Endodermal cell (in vitro differentiated cells): ENCODE measurements around the gene MYRF. TPM values are rescaled to one million over a fixed set of nuclear protein-coding genes. Genes with fewer than 3 reads are reported as not detected.

Experiments
- DNase-seq: peaks from one replicate; pipeline ENCODE4 v3.0.0-alpha.2; 2017
- H3K27ac ChIP-seq: 2 replicates; pipeline ENCODE4 v1.5.1; 2013; ENCODE audit warnings: mild to moderate bottlenecking, low read depth, low read length, moderate library complexity
- H3K27me3 ChIP-seq: 2 replicates; pipeline ENCODE4 v1.6.1; 2013; ENCODE audit warnings: mild to moderate bottlenecking, low read length, moderate library complexity; ENCODE audit not compliant: insufficient read depth, control insufficient read depth, poor library complexity, severe bottlenecking
- H3K36me3 ChIP-seq: 2 replicates; pipeline ENCODE4 v1.7.0; 2013; ENCODE audit warnings: mild to moderate bottlenecking, low read length, moderate library complexity; ENCODE audit not compliant: control insufficient read depth, insufficient read depth
- H3K4me1 ChIP-seq: one replicate; pipeline ENCODE4 v1.7.0; 2013; ENCODE audit warnings: low read length; ENCODE audit not compliant: control insufficient read depth, insufficient read depth
- H3K4me3 ChIP-seq: 2 replicates; pipeline ENCODE4 v1.5.1; 2013; ENCODE audit warnings: mild to moderate bottlenecking, low read length, moderate library complexity
- H3K9ac ChIP-seq: 2 replicates; pipeline ENCODE4 v1.6.1; 2013; ENCODE audit warnings: mild to moderate bottlenecking, low read length, moderate library complexity; ENCODE audit not compliant: poor library complexity, severe bottlenecking; ENCODE audit errors: extremely low read depth
- H3K9me3 ChIP-seq: 2 replicates; pipeline ENCODE4 v1.6.1; 2013; ENCODE audit warnings: mild to moderate bottlenecking, low read length, moderate library complexity; ENCODE audit not compliant: control insufficient read depth
- H3K27ac Mint-ChIP-seq: 2 replicates; pipeline ENCODE4 v1.8.0; 2020; ENCODE audit warnings: mixed read lengths
- H3K27me3 Mint-ChIP-seq: 2 replicates; pipeline ENCODE4 v1.8.0; 2021; ENCODE audit warnings: mild to moderate bottlenecking, mixed read lengths; ENCODE audit not compliant: insufficient read depth
- H3K36me3 Mint-ChIP-seq: 2 replicates; pipeline ENCODE4 v1.8.0; 2020; ENCODE audit warnings: low read depth, mixed read lengths
- H3K4me1 Mint-ChIP-seq: 2 replicates; pipeline ENCODE4 v1.8.0; 2020; ENCODE audit warnings: mixed read lengths
- H3K4me3 Mint-ChIP-seq: 2 replicates; pipeline ENCODE4 v1.8.0; 2020; ENCODE audit warnings: mild to moderate bottlenecking, moderate library complexity, mixed read lengths
- H3K9me3 Mint-ChIP-seq: 2 replicates; pipeline ENCODE4 v1.8.0; 2020; ENCODE audit warnings: mild to moderate bottlenecking, mixed read lengths
- WGBS, 2 experiments: methylation state at CpG; one replicate each; pipeline versions ENCODE4 v1.1.5 to v1.1.7; 2013; ENCODE audit warnings: missing lambda C conversion rate in 2 of 2, mixed read lengths in 1 of 2; ENCODE audit not compliant: insufficient coverage in 1 of 2, insufficient read length in 1 of 2; 5-methylcytosine and 5-hydroxymethylcytosine counted together
- total RNA-seq, 2 donors: library from RNA; stranded (reverse); fragmentation: NEBNext Ultra II Directional in 1 of 2; extraction: Animal tissue kit (Norgen Biotek cat#: 25700) in 1 of 2; gene quantifications; 2 replicates in 1 of 2; 3 replicates in 1 of 2; pipeline ENCODE4 v1.2.1, GENCODE V29; 2021
- TF ChIP-seq, protein P1 (sequence below): fragments of 200-600 bp; sonication (generic); conservative IDR thresholded peaks from 2 replicates; pipeline ENCODE4 v1.5.0; 2021; ENCODE audit warnings: antibody characterized with exemption, mild to moderate bottlenecking

MYRF gene
- total RNA-seq, 2 donors from 2014 or later, result 30.3 to 61.7 TPM

DNA sequence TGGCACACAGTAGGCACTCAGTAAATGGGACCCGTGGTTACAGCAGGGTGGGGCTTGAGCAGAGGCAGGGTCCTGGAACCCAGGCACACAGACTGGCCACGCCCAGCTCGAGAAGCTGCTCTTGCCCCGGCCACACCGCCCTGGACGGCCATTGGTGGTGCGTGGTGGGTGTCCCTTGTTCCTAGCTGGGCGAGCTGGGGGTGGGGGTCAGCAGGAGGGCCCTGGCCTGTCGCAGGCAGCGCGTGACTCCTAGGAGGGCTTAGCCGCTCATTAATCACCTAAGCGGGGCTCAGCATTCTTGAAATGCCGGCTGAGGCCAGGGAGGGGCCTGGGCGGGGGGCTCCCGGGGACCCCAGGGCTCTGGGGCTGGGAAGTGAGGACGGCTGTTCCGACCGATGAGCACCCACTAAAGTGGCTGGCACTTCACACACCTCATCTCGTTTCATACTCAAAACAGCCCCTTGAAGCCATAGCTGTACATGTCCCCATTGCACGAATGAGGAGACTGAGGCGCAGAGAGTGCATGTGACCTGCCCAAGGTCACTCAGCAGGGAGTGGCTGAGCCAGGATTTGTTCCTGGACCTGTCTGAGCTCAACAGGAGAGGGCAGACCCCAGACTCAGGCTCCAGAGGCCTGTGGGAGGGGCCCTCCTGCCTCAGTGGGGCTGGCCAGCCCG is 11.6 kb downstream of the MYRF start:
- H3K9me3 Mint-ChIP-seq, result no peaks in the 10 kb centered on the region
- WGBS, 2 experiments, result 89 to 93% methylated on average over 6 to 23 of the region's 23 CpGs
- no peak overlapping the region for H3K4me3 Mint-ChIP-seq
- no peak overlapping the region for H3K27ac Mint-ChIP-seq
- TF ChIP-seq, protein P1, sequence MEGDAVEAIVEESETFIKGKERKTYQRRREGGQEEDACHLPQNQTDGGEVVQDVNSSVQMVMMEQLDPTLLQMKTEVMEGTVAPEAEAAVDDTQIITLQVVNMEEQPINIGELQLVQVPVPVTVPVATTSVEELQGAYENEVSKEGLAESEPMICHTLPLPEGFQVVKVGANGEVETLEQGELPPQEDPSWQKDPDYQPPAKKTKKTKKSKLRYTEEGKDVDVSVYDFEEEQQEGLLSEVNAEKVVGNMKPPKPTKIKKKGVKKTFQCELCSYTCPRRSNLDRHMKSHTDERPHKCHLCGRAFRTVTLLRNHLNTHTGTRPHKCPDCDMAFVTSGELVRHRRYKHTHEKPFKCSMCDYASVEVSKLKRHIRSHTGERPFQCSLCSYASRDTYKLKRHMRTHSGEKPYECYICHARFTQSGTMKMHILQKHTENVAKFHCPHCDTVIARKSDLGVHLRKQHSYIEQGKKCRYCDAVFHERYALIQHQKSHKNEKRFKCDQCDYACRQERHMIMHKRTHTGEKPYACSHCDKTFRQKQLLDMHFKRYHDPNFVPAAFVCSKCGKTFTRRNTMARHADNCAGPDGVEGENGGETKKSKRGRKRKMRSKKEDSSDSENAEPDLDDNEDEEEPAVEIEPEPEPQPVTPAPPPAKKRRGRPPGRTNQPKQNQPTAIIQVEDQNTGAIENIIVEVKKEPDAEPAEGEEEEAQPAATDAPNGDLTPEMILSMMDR, result no peak
- H3K36me3 Mint-ChIP-seq, result no peaks in the 10 kb centered on the region
- no peaks in the 10 kb centered on the region for H3K27me3 ChIP-seq
- no peaks in the 10 kb centered on the region for H3K9me3 ChIP-seq
- DNase-seq, result no peak
- H3K27ac ChIP-seq, result no peak overlapping the region
- H3K9ac ChIP-seq, result no peak overlapping the region
- no peaks in the 10 kb centered on the region for H3K27me3 Mint-ChIP-seq
- H3K4me1 Mint-ChIP-seq, result peaks cover 14% of the 10 kb centered on the region
- H3K4me3 ChIP-seq, result no peak overlapping the region
- peaks cover 2% of the 10 kb centered on the region for H3K4me1 ChIP-seq
- H3K36me3 ChIP-seq, result no peaks in the 10 kb centered on the region

- Mint-ChIP-seq H3K4me3 (no peak overlapping the region), H3K36me3 (no peaks in the 10 kb centered on the region), H3K4me1 (peaks cover 14% of the 10 kb centered on the region), H3K27ac (no peak overlapping the region), H3K9me3 (no peaks in the 10 kb centered on the region), H3K27me3 (no peaks in the 10 kb centered on the region)
- peak; percentile 72 for DNase-seq
- no peak overlapping the region for H3K27ac ChIP-seq
- no peaks in the 10 kb centered on the region for H3K9me3 ChIP-seq
- no peak overlapping the region for H3K9ac ChIP-seq
- no peaks in the 10 kb centered on the region for H3K27me3 ChIP-seq
- no peaks in the 10 kb centered on the region for H3K36me3 ChIP-seq
- no peak overlapping the region for H3K4me3 ChIP-seq
- WGBS, 2 experiments, result 84 to 85% methylated on average over 12 to 22 of the region's 22 CpGs
- H3K4me1 ChIP-seq, result peaks cover 2% of the 10 kb centered on the region
- TF ChIP-seq, protein P1, result peak; percentile 42
Measured at GRCh38 chr11:61764606-61765260, 12.3 kb downstream of the MYRF start.

DNA sequence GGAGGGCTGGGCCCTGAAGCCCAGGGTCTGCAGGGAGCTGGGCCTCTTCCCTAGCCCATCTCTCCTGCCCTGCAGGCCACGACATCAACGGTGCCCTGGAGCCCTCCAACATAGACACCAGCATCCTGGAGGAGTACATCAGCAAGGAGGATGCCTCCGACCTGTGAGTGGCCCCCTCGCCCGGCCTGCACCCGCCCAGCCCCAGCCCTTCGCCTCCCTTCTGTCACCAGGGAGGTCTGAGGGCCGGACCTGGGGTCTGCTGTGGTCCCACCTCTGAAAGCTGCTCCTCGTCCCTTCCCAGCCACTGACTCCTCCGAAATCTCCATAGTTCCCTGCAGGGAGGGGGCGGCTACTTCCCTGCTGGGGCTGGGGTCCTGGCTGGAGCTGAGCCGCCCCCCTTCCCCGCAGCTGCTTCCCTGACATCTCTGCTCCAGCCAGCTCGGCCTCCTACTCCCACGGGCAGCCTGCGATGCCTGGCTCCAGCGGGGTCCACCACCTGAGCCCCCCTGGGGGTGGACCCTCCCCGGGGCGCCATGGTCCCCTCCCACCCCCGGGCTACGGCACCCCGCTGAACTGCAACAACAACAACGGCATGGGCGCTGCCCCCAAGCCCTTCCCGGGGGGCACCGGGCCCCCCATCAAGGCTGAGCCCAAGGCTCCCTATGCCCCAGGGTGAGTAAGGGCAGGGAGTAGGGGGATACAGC is 13.3 kb downstream of the MYRF start:
- Mint-ChIP-seq H3K27me3 (no peaks in the 10 kb centered on the region), H3K27ac (no peak overlapping the region), H3K36me3 (no peaks in the 10 kb centered on the region), H3K9me3 (no peaks in the 10 kb centered on the region), H3K4me1 (peaks cover 14% of the 10 kb centered on the region), H3K4me3 (no peak overlapping the region)
- H3K4me1 ChIP-seq, result peaks cover 2% of the 10 kb centered on the region
- H3K27ac ChIP-seq, result no peak overlapping the region
- H3K9ac ChIP-seq, result no peak overlapping the region
- H3K36me3 ChIP-seq, result no peaks in the 10 kb centered on the region
- WGBS, 2 experiments, result 82 to 91% methylated on average over 9 to 26 of the region's 26 CpGs
- no peak overlapping the region for H3K4me3 ChIP-seq
- TF ChIP-seq, protein P1, result no peak
- DNase-seq, result no peak
- H3K9me3 ChIP-seq, result no peaks in the 10 kb centered on the region
- no peaks in the 10 kb centered on the region for H3K27me3 ChIP-seq
